Retina (tissue), 1 donor: Measurements from ENCODE around the gene GLIS2.

ENCODE experiments used
- DNase-seq: peaks from one replicate; pipeline ENCODE4 v3.0.0-alpha.2; 2016

The GLIS2 gene

GRCh38 chr16:4298761-4299522, 16.9 kb upstream of the GLIS2 start:
- no peak for DNase-seq

DNA sequence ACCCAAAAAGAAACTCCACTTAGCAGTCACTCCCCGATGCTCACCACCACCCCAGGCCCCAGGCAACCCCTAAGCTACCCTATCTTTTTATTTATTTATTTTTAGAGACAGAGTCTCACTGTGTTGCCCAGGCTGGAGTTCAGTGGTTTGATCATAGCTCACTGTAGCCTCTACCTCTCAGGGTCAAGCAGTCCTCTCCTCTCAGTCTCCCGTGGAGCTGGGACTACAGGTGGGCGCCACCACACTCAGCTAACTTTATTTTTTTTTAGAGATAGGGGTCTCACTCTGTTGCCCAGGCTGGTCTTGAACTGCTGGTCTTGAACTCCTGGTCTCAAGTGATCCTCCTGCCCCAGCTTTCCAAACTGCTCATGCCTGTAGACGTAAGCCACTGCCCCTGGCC, 14.7 kb upstream of the GLIS2 start:
- no peak for DNase-seq

DNA sequence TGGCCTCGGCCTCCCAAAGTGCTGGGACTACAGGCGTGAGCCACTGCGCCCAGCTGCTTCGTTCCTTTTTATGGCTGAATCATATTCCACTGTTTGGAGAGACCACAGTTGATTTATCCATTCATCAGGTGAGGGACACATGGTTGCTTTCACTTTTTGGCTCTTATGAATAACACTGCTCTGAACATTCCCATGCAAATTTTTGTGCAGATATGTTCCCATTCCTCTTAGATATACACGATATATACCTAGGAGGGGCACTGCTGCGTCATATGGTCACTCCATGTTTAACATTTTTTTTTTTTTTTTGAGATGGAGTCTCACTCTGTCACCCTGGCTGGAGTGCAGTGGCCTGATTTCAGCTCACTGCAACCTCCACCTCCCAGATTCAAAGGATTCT, 13.9 kb upstream of the GLIS2 start:
- no peak for DNase-seq

DNA sequence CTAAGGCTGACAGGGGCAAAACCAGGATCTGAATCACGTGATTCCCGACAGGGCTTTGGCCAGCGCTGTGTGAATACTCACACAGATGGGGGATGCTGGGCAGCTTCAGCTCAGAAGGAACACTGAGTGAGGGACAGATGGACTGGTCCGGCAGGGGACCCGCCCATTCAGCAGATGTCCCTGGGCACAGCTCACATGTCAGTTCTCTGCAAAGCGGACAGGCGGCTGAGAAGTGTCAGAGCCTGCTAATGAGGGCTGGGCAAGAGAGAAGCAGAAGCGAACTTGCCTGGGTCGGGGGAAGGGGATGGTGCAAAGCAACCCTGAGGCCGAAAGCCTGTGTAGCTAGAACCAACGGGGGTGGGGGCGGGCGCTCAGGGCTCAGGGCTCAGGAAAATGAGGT, 11.9 kb upstream of the GLIS2 start:
- peak; percentile 62 for DNase-seq

DNA sequence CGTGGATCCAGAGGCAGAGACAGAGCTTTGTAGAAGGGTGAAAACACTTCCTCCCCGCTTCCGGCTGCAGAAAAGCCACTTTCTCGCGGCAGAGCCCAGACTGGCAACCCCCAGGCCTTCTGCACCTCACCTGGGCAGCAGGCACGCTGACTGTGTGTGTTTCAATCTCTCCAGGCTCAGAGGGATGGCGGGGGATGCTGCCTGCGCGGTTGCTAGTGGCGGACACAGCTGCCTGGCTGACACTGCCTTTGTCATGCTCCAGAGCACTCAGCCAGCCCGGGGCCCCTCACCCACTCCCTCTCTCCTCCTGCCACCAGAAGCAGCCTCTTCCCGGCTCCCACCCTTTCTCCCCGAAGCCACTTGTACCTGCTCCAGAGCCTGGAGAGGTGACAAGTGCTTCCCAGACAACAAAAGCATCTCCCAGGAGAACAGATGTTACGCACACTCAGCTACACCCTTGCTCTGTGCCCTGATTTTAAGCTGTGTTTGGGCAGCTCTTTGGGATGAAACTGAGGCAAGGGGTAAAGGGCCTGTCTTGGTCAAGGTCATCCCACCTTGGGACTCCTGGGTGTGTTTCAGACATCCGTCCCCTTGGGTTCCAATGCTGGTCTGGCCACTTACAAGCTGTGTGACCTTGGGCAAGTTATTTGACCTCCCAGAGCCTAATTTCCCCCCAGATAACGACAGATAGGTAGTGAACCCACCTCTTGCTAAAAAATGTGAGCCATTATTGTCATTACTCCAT, 9.2 kb upstream of the GLIS2 start:
- peak; percentile 83 for DNase-seq

GRCh38 chr16:4307215-4308037, 8.4 kb upstream of the GLIS2 start:
- DNase-seq: peak; percentile 96

GRCh38 chr16:4309102-4309832, 6.6 kb upstream of the GLIS2 start:
- no peak for DNase-seq

- peak; percentile 54 for DNase-seq
Measured at GRCh38 chr16:4309833-4310266, 6.0 kb upstream of the GLIS2 start.

DNA sequence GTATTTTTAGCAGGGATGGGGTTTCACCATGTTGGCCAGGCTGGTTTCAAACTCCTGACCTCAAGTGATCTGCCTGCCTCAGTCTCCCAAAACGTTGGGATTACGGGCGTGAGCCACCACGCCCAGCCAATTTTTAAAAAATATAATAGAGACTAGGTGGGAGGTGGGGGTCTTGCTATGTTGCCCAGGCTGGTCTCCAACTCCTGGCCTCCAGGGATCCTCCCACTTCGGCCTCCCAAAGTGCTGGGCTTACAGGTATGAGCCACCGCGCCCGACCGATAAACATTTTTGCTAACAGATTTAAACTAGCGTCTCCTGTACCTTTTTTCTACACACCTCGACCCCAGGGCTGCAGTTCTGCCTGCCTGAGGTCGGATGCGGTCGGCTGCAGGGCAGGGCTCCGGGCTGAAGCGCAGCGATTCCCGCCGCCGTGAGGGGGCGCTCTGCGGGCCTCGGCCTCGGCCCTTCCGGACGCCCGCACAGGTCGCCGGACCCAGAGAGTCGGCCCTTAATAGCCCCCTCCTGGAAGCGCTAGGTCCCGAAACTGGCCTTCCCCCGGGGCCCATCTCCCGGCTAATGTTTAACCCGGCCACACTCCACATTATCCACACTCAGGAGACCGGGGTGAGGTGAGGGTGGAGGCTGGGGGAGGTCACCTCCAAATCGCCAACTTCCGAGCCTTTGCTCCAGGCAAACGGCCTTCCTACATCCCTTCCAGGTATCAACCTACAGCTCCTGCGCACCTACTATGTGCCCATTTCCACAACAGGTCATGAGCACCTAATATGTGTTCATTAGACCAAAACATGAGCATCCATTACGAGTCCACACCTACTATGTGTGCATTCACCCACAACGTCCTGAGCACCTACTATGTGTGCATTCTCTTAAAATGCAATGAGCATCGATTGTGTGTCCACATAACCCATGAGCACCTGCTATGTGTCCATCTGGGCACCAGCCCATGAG, 2.0 kb upstream of the GLIS2 start:
- peak; percentile 85 for DNase-seq

DNA sequence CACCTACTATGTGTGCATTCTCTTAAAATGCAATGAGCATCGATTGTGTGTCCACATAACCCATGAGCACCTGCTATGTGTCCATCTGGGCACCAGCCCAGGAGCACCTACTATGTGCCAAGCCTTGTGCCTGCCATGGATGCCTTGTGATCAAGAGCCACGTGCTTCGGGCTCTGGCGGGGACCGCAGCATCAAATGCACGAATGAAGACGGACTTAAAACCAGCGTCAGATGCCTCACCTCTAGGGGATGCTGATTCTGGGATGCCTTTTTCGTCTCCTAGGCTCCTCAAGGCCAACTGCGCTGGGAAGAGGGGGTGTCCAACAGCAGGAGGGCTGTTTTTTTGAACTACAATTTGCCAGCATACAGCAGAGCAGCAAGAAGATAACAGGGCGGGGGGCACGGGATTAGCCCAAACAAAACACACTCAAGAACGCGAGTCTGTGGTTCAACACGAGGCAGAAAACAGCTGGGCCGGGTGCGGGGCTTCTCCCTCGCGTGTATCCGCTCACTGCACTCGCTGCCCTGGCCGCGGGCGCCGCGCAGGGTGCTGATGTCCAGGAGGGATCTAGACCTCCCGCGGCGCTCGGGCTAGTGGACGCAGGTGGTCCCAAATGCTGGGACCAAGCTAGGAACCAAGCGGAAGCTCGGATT, 1.2 kb upstream of the GLIS2 start:
- peak; percentile 90 for DNase-seq

GRCh38 chr16:4316108-4316863, 419 bp downstream of the GLIS2 start:
- DNase-seq: peak; percentile 75

- peak; percentile 65 for DNase-seq
Measured at GRCh38 chr16:4316864-4317531, 1.1 kb downstream of the GLIS2 start.

DNA sequence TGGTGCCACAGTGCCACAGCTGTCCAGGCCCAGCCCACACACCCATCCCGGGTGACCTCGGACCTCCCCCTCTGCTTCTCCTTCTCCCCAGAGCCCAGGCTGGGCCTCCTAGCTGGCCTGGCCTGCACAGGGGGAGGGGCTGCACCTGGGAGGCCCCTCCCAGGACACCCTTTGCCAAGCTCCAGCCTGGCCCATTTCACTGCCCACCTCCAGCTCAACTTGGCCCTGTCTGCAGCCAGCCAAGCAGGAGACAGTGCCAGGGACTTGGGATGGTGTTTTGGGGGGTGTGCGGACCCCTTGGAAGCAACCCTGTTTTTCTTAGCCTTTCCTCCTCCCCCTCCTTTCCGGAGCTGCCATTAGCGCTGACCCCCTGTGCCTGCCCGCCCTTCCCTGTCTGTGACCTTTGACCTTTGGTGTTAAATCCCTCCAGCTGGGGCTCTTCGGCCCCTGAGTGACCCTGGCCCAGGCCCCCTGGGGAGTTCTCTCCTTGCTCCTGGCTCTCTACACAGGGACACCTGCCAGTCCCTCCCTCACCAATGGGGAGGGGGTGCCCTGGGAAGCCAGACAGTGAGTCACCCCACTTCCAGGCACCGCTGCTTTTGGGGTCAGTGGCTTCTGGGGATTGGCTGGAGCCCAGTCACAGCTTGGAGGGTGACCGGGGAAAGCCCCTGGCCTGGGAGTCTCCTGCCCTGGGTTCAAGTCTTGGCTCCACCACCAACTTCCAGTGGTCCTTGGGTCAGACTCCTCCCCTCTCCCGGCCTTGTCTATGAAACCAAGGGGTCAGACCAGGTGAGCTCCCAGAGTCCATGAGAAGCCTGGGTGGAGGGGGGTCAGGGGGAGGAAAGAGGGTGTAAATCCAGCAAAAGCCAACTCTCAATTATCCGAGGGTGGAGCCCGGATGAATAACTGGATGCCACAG, 1.9 kb downstream of the GLIS2 start:
- DNase-seq: no peak

DNA sequence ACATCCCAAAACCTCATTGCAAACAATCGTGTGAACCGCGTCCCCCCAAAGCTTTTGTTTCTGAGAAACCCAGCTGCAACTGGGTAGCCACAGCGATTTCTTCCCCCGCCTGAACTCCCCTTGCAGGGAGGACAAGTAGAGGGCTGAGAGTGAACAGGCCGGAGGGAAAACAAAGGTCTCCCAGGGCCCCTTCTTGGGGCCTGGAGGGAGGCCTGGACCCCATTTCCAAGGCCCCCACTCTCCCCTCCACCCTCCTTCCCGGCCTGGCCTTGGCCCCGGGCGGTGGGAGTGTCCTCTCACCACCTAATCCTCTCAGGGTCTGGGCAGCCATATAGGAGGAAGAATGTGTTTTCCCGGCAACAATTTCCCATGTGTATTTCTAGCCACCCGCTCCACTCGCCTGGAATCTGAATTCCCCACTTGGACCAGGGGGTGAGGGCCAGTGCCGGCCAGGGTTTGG, 2.6 kb downstream of the GLIS2 start:
- peak; percentile 45 for DNase-seq

DNA sequence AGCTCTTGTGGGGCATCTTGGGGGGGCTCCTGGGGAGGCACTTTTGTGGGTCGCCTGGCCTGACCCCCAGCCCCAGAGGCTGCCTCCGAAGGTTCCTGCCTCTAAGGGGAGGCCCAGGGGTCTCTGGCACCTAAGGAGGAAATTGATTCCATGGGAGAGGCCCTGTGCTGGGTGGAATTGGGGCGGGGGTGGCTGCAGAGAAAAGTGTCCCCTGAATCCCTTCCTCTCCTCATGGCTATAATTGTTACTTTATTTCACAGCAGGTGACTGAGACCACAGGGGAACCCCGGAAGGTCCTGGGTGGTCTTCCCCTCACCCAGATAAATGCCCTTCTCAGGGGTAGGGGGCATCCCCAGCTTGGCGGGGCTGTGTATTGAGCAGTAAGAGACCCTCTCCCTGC, 3.1 kb downstream of the GLIS2 start:
- no peak for DNase-seq

- DNase-seq: no peak
Measured at GRCh38 chr16:4319454-4320421, 3.9 kb downstream of the GLIS2 start.

DNA sequence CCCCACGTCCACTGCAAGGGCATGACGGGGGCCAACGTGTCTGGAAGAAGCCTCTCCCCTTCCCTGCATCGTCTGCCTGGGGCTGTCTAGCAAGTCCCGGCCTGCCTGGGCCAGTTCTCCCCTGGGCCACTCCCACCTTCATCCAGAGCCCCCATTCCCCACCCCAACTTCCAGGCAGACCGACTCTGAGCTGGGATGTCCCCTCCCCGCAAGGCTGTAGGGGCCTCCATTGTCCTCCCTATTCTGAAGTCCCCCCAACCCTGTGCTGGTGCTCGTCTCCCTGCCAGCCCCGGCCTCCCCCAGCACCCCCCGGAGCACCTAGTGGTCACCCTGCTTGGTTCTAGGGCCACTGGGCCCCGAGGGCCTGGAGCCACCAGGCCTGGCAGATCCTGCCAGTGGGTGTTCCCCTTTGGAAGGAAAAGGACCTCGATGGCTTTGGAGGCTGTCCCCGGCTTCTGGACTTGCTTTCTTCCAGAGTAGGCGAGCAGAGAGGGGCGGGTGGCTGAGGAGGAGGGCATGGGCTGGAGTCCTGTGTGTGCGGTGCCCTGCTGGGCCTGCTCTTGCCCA, 4.8 kb downstream of the GLIS2 start:
- no peak for DNase-seq
